ENCODE results near the gene NR5A1.

The NR5A1 gene

GRCh38 chr9:124526174-124526573 is 19.0 kb upstream of the NR5A1 start:
- ATAC-seq, result no peak
- no peak for TF ChIP-seq ISL1 (CRISPR knock-in tag; IDR thresholded peaks at IDR 0.05)
- TF ChIP-seq ZNF8 (CRISPR knock-in tag; IDR thresholded peaks at IDR 0.05), result no peak
- TF ChIP-seq GLIS3 (CRISPR knock-in tag; IDR thresholded peaks at IDR 0.05), result no peak
- TF ChIP-seq ZNF565 (CRISPR knock-in tag; conservative IDR thresholded peaks at IDR 0.05; ENCODE audit: low read depth), result no peak
- TF ChIP-seq POU6F1 (CRISPR knock-in tag; IDR thresholded peaks at IDR 0.05; ENCODE audit: borderline replicate concordance, low read depth), result no peak
- TF ChIP-seq TCF4 (CRISPR knock-in tag; IDR thresholded peaks at IDR 0.05; ENCODE audit: borderline replicate concordance), result no peak
- TF ChIP-seq, protein P1, sequence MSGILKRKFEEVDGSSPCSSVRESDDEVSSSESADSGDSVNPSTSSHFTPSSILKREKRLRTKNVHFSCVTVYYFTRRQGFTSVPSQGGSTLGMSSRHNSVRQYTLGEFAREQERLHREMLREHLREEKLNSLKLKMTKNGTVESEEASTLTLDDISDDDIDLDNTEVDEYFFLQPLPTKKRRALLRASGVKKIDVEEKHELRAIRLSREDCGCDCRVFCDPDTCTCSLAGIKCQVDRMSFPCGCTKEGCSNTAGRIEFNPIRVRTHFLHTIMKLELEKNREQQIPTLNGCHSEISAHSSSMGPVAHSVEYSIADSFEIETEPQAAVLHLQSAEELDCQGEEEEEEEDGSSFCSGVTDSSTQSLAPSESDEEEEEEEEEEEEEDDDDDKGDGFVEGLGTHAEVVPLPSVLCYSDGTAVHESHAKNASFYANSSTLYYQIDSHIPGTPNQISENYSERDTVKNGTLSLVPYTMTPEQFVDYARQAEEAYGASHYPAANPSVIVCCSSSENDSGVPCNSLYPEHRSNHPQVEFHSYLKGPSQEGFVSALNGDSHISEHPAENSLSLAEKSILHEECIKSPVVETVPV (CRISPR knock-in tag; IDR thresholded peaks at IDR 0.05), result no peak

GRCh38 chr9:124522121-124523098 is 15.2 kb upstream of the NR5A1 start:
- peak; percentile 62 for ATAC-seq
- no peak for TF ChIP-seq ZFP3 (CRISPR knock-in tag; IDR thresholded peaks at IDR 0.05)
- no peak for TF ChIP-seq ZNF8 (CRISPR knock-in tag; IDR thresholded peaks at IDR 0.05)
- TF ChIP-seq ZNF70 (CRISPR knock-in tag; IDR thresholded peaks at IDR 0.05), result no peak
- TF ChIP-seq PPARA (CRISPR knock-in tag; IDR thresholded peaks at IDR 0.05; ENCODE audit: borderline replicate concordance), result no peak
- no peak for TF ChIP-seq CREB5 (CRISPR knock-in tag; IDR thresholded peaks at IDR 0.05; ENCODE audit: low read depth)
- TF ChIP-seq, protein P1 (CRISPR knock-in tag; IDR thresholded peaks at IDR 0.05), result no peak
- no peak for TF ChIP-seq CSDC2 (CRISPR knock-in tag; IDR thresholded peaks at IDR 0.05)
- no peak for TF ChIP-seq OSR1 (CRISPR knock-in tag; IDR thresholded peaks at IDR 0.05)
- TF ChIP-seq ZNF565 (CRISPR knock-in tag; conservative IDR thresholded peaks at IDR 0.05; ENCODE audit: low read depth), result no peak
- TF ChIP-seq, protein P2, sequence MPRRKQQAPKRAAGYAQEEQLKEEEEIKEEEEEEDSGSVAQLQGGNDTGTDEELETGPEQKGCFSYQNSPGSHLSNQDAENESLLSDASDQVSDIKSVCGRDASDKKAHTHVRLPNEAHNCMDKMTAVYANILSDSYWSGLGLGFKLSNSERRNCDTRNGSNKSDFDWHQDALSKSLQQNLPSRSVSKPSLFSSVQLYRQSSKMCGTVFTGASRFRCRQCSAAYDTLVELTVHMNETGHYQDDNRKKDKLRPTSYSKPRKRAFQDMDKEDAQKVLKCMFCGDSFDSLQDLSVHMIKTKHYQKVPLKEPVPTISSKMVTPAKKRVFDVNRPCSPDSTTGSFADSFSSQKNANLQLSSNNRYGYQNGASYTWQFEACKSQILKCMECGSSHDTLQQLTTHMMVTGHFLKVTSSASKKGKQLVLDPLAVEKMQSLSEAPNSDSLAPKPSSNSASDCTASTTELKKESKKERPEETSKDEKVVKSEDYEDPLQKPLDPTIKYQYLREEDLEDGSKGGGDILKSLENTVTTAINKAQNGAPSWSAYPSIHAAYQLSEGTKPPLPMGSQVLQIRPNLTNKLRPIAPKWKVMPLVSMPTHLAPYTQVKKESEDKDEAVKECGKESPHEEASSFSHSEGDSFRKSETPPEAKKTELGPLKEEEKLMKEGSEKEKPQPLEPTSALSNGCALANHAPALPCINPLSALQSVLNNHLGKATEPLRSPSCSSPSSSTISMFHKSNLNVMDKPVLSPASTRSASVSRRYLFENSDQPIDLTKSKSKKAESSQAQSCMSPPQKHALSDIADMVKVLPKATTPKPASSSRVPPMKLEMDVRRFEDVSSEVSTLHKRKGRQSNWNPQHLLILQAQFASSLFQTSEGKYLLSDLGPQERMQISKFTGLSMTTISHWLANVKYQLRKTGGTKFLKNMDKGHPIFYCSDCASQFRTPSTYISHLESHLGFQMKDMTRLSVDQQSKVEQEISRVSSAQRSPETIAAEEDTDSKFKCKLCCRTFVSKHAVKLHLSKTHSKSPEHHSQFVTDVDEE (CRISPR knock-in tag; IDR thresholded peaks at IDR 0.05), result no peak
- TF ChIP-seq ISL1 (CRISPR knock-in tag; IDR thresholded peaks at IDR 0.05), result no peak
- no peak for TF ChIP-seq SNAI2 (CRISPR knock-in tag; IDR thresholded peaks at IDR 0.05)
- TF ChIP-seq ZC3H10 (CRISPR knock-in tag; IDR thresholded peaks at IDR 0.05), result no peak
- no peak for TF ChIP-seq TOX (CRISPR knock-in tag; IDR thresholded peaks at IDR 0.05; ENCODE audit: borderline replicate concordance)
- TF ChIP-seq GLIS3 (CRISPR knock-in tag; IDR thresholded peaks at IDR 0.05), result no peak
- no peak for TF ChIP-seq ARNTL (CRISPR knock-in tag; IDR thresholded peaks at IDR 0.05; ENCODE audit: borderline replicate concordance, low read depth)

GRCh38 chr9:124521142-124521541 is 13.9 kb upstream of the NR5A1 start:
- ATAC-seq, result no peak
- no peak for TF ChIP-seq TOX (CRISPR knock-in tag; IDR thresholded peaks at IDR 0.05; ENCODE audit: borderline replicate concordance)
- TF ChIP-seq, protein P1 (CRISPR knock-in tag; IDR thresholded peaks at IDR 0.05), result no peak
- TF ChIP-seq CREB5 (CRISPR knock-in tag; IDR thresholded peaks at IDR 0.05; ENCODE audit: low read depth), result no peak
- TF ChIP-seq ZNF8 (CRISPR knock-in tag; IDR thresholded peaks at IDR 0.05), result no peak
- no peak for TF ChIP-seq OSR1 (CRISPR knock-in tag; IDR thresholded peaks at IDR 0.05)
- TF ChIP-seq ISL1 (CRISPR knock-in tag; IDR thresholded peaks at IDR 0.05), result no peak
- TF ChIP-seq SNAI2 (CRISPR knock-in tag; IDR thresholded peaks at IDR 0.05), result no peak
- TF ChIP-seq, protein P2 (CRISPR knock-in tag; IDR thresholded peaks at IDR 0.05), result no peak
